DOHH2 (cell line): ENCODE measurements around the gene CDK16.

Experiments
- H3F3A ChIP-seq: fragments of 200-600 bp; sonication (generic), shearing (Covaris generic); 2 replicates; pipeline ENCODE4 v1.6.0; 2016; ENCODE audit warnings: antibody characterized with exemption, mild to moderate bottlenecking; ENCODE audit not compliant: control insufficient read depth, insufficient read depth
- H3K27ac ChIP-seq: fragments of 200-600 bp; sonication (generic); 2 replicates; pipeline ENCODE4 v1.5.1; 2014; ENCODE audit warnings: low read depth, mild to moderate bottlenecking, low read length, moderate library complexity
- H3K27me3 ChIP-seq: fragments of 200-600 bp; sonication (generic); 2 replicates; pipeline ENCODE4 v1.6.1; 2014; ENCODE audit warnings: mild to moderate bottlenecking, low read length, mixed read lengths; ENCODE audit not compliant: control insufficient read depth
- H3K36me3 ChIP-seq: fragments of 200-600 bp; sonication (generic); 2 replicates; pipeline ENCODE4 v1.6.1; 2014; ENCODE audit warnings: mild to moderate bottlenecking, low read length, moderate library complexity, mixed read lengths; ENCODE audit not compliant: control insufficient read depth
- H3K4me1 ChIP-seq: fragments of 200-600 bp; sonication (generic); 2 replicates; pipeline ENCODE4 v1.6.1; 2014; ENCODE audit warnings: mild to moderate bottlenecking, low read length, mixed read lengths; ENCODE audit not compliant: control insufficient read depth
- H3K4me2 ChIP-seq: fragments of 200-600 bp; sonication (generic); 2 replicates; pipeline ENCODE4 v1.6.0; 2014; ENCODE audit warnings: mild to moderate bottlenecking, low read length, moderate library complexity
- H3K4me3 ChIP-seq: fragments of 200-600 bp; sonication (generic); 2 replicates; pipeline ENCODE4 v1.5.1; 2014; ENCODE audit warnings: mild to moderate bottlenecking, low read length, mixed read lengths
- H3K79me2 ChIP-seq: fragments of 200-600 bp; sonication (generic); 2 replicates; pipeline ENCODE4 v1.6.1; 2014; ENCODE audit warnings: mild to moderate bottlenecking, low read length, mixed read lengths; ENCODE audit not compliant: control insufficient read depth
- H3K9me2 ChIP-seq: fragments of 200-600 bp; sonication (generic); replicated peaks from 2 replicates; pipeline ENCODE4 v1.6.1; 2014; ENCODE audit warnings: mild to moderate bottlenecking, low read length, mixed read lengths; ENCODE audit not compliant: control insufficient read depth
- H3K9me3 ChIP-seq: fragments of 200-600 bp; sonication (generic); 2 replicates; pipeline ENCODE4 v1.6.1; 2014; ENCODE audit warnings: antibody characterized with exemption, low read length, mixed read lengths; ENCODE audit not compliant: control insufficient read depth, insufficient read depth
- H4K20me1 ChIP-seq: fragments of 200-600 bp; sonication (generic); 2 replicates; pipeline ENCODE4 v1.6.0; 2014; ENCODE audit warnings: low read depth, mild to moderate bottlenecking, antibody characterized with exemption, low read length, moderate library complexity; ENCODE audit not compliant: control insufficient read depth, insufficient read depth
- EZH2phosphoT487 ChIP-seq: fragments of 200-600 bp; sonication (generic); IDR thresholded peaks from 2 replicates; pipeline ENCODE4 v1.6.1; 2017; ENCODE audit warnings: borderline replicate concordance, mild to moderate bottlenecking, antibody characterized with exemption, low read length, moderate library complexity, mixed read lengths
- TF ChIP-seq, protein P1 (sequence below): fragments of 200-600 bp; sonication (generic); IDR thresholded peaks from one replicate; pipeline ENCODE4 v1.5.1; 2014; ENCODE audit warnings: antibody characterized with exemption, mild to moderate bottlenecking, low read depth, low read length; ENCODE audit not compliant: poor library complexity, severe bottlenecking

CDK16 gene

GRCh38 chrX:47170861-47171692, 47.4 kb upstream of the CDK16 start:
- Histone ChIP-seq H3K27me3 (no peaks in the 10 kb centered on the region), H3K27ac (no peak overlapping the region), H3K9me3 (no peaks in the 10 kb centered on the region), H3K79me2 (peaks cover 9% of the 10 kb centered on the region), H3K4me2 (no peak overlapping the region), H3K36me3 (peaks cover 41% of the 10 kb centered on the region), H3F3A (no peaks in the 10 kb centered on the region), H4K20me1 (no peaks in the 10 kb centered on the region), H3K9me2 (no peaks in the 10 kb centered on the region), H3K4me1 (no peaks in the 10 kb centered on the region), H3K4me3 (no peak overlapping the region)
- no peak for TF ChIP-seq EZH2phosphoT487
- TF ChIP-seq, protein P1, sequence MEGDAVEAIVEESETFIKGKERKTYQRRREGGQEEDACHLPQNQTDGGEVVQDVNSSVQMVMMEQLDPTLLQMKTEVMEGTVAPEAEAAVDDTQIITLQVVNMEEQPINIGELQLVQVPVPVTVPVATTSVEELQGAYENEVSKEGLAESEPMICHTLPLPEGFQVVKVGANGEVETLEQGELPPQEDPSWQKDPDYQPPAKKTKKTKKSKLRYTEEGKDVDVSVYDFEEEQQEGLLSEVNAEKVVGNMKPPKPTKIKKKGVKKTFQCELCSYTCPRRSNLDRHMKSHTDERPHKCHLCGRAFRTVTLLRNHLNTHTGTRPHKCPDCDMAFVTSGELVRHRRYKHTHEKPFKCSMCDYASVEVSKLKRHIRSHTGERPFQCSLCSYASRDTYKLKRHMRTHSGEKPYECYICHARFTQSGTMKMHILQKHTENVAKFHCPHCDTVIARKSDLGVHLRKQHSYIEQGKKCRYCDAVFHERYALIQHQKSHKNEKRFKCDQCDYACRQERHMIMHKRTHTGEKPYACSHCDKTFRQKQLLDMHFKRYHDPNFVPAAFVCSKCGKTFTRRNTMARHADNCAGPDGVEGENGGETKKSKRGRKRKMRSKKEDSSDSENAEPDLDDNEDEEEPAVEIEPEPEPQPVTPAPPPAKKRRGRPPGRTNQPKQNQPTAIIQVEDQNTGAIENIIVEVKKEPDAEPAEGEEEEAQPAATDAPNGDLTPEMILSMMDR, result no peak

- Histone ChIP-seq H3K4me3 (no peak overlapping the region), H3F3A (no peaks in the 10 kb centered on the region), H3K79me2 (peaks cover 4% of the 10 kb centered on the region), H3K9me2 (no peaks in the 10 kb centered on the region), H3K36me3 (peaks cover 48% of the 10 kb centered on the region), H3K9me3 (no peaks in the 10 kb centered on the region), H4K20me1 (no peaks in the 10 kb centered on the region), H3K27ac (no peak overlapping the region), H3K27me3 (no peaks in the 10 kb centered on the region), H3K4me2 (no peak overlapping the region), H3K4me1 (no peaks in the 10 kb centered on the region)
- TF ChIP-seq EZH2phosphoT487, result no peak
- TF ChIP-seq, protein P1, result no peak
These were observed 46.5 kb upstream of the CDK16 start for GRCh38 chrX:47171996-47172395.

GRCh38 chrX:47172549-47172948, 45.9 kb upstream of the CDK16 start:
- Histone ChIP-seq H3K4me3 (no peak overlapping the region), H4K20me1 (no peaks in the 10 kb centered on the region), H3K27me3 (no peaks in the 10 kb centered on the region), H3K9me2 (no peaks in the 10 kb centered on the region), H3K9me3 (no peaks in the 10 kb centered on the region), H3F3A (no peaks in the 10 kb centered on the region), H3K36me3 (peaks cover 50% of the 10 kb centered on the region), H3K4me2 (no peak overlapping the region), H3K79me2 (peaks cover 3% of the 10 kb centered on the region), H3K27ac (no peak overlapping the region), H3K4me1 (no peaks in the 10 kb centered on the region)
- TF ChIP-seq, protein P1, result no peak
- no peak for TF ChIP-seq EZH2phosphoT487
